Colonic mucosa (tissue), 4 donors: ENCODE results near the gene C1orf141. TPM values are rescaled to one million over a fixed set of nuclear protein-coding genes. Genes with fewer than 3 reads are reported as not detected.

ENCODE experiments used
- DNase-seq: peaks from one replicate; pipeline ENCODE4 v3.0.0-alpha.2; 2020
- H3K27ac ChIP-seq: fragments of 200-600 bp; one replicate; pipeline ENCODE4 v1.8.0; 2021
- H3K27me3 ChIP-seq: fragments of 200-600 bp; one replicate; pipeline ENCODE4 v1.8.0; 2021
- H3K36me3 ChIP-seq: fragments of 200-600 bp; one replicate; pipeline ENCODE4 v1.8.0; 2021
- H3K4me1 ChIP-seq: fragments of 200-600 bp; one replicate; pipeline ENCODE4 v1.8.0; 2021; ENCODE audit warnings: mild to moderate bottlenecking
- H3K4me3 ChIP-seq: fragments of 200-600 bp; one replicate; pipeline ENCODE4 v1.8.0; 2021
- H3K9ac ChIP-seq, 2 donors: one replicate each; pipeline ENCODE4 v1.7.0; 2013; ENCODE audit warnings: control low read depth in 2 of 2, low read depth in 2 of 2, low read length in 2 of 2
- H3K9me3 ChIP-seq: fragments of 200-600 bp; one replicate; pipeline ENCODE4 v1.8.0; 2021
- CTCF ChIP-seq: fragments of 200-600 bp; IDR thresholded peaks from one replicate; pipeline ENCODE4 v1.8.0; 2022; ENCODE audit warnings: antibody characterized with exemption, mild to moderate bottlenecking
- intact Hi-C: fragments of 100-400 bp; cut with DNase I; formaldehyde crosslinking; loops from one replicate; pipeline ENCODE4 v1.14.1; 2022
- total RNA-seq, 2 donors: library from RNA; stranded (reverse); fragmentation: NEBNext Ultra II Directional in 1 of 2; extraction: Animal tissue kit (Norgen Biotek cat#: 25700) in 1 of 2; gene quantifications; one replicate each; pipeline ENCODE4 v1.2.1, GENCODE V29; 2021
- donor health status: healthy.
- donor health status: DM: no; HTN: no; CAD: no.
- donor health status: DM: no; HTN: no; CAD: no.

C1orf141 gene
- total RNA-seq, 2 donors from 2014 or later: not detected

GRCh38 chr1:67135354-67135753, 584 bp upstream of the C1orf141 start:
- Histone ChIP-seq H3K36me3 (no peaks in the 10 kb centered on the region), H3K9ac (no peak overlapping the region), H3K9me3 (no peaks in the 10 kb centered on the region), H3K27ac (no peak overlapping the region), H3K27me3 (no peaks in the 10 kb centered on the region), H3K4me1 (no peaks in the 10 kb centered on the region), H3K4me3 (no peak overlapping the region)
- no peak for TF ChIP-seq CTCF
- intact Hi-C loops: no loop called here
- no peak for DNase-seq

GRCh38 chr1:67133177-67133576, 1.6 kb downstream of the C1orf141 start:
- no peaks in the 10 kb centered on the region for H3K36me3 ChIP-seq
- no peak overlapping the region for H3K4me3 ChIP-seq
- H3K27me3 ChIP-seq: no peaks in the 10 kb centered on the region
- intact Hi-C loops: no loop called here
- no peak for DNase-seq
- H3K9ac ChIP-seq: no peak overlapping the region
- no peaks in the 10 kb centered on the region for H3K4me1 ChIP-seq
- H3K9me3 ChIP-seq: no peaks in the 10 kb centered on the region
- H3K27ac ChIP-seq: no peak overlapping the region
- TF ChIP-seq CTCF: no peak

DNA sequence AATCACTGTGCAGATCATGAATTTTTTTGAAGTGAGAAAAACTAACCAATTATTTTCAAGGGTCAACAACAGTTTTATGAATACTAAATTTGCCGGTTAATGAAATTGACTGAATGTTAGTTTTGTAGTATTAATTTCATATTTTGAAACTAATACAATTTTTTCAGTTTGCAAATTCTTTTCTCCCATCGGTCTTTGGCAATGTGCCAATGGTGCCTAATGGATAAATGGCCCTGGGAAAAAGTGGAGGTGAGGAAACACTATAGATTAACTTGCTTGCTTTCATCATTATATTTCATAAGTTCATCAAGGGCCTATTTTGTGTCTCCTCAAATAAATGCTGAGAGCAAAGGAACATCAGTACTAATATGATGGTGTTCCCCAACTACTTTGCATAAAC, 4.1 kb downstream of the C1orf141 start:
- H3K9me3 ChIP-seq: no peaks in the 10 kb centered on the region
- DNase-seq: no peak
- H3K4me3 ChIP-seq: no peak overlapping the region
- H3K27ac ChIP-seq: no peak overlapping the region
- TF ChIP-seq CTCF: no peak
- no peaks in the 10 kb centered on the region for H3K36me3 ChIP-seq
- H3K27me3 ChIP-seq: no peaks in the 10 kb centered on the region
- H3K9ac ChIP-seq: no peak overlapping the region
- H3K4me1 ChIP-seq: no peaks in the 10 kb centered on the region
- intact Hi-C loops: no loop called here

GRCh38 chr1:67126974-67127373, 7.8 kb downstream of the C1orf141 start:
- no peak for DNase-seq
- Histone ChIP-seq H3K27ac (no peak overlapping the region), H3K9me3 (no peaks in the 10 kb centered on the region), H3K9ac (no peak overlapping the region), H3K36me3 (no peaks in the 10 kb centered on the region), H3K4me3 (no peak overlapping the region), H3K4me1 (no peaks in the 10 kb centered on the region), H3K27me3 (no peaks in the 10 kb centered on the region)
- intact Hi-C loops: no loop called here
- TF ChIP-seq CTCF: no peak

- DNase-seq: no peak
- Histone ChIP-seq H3K9me3 (no peaks in the 10 kb centered on the region), H3K27me3 (no peaks in the 10 kb centered on the region), H3K27ac (no peak overlapping the region), H3K36me3 (no peaks in the 10 kb centered on the region), H3K4me3 (no peak overlapping the region), H3K9ac (no peak overlapping the region), H3K4me1 (no peaks in the 10 kb centered on the region)
- intact Hi-C loops: no loop called here
- no peak for TF ChIP-seq CTCF
These were observed 8.5 kb downstream of the C1orf141 start for GRCh38 chr1:67126111-67126746.
